Keratinocyte (primary cell): Measurements from ENCODE around the gene TMCC2. TPM values are rescaled to one million over a fixed set of nuclear protein-coding genes. Genes with fewer than 3 reads are reported as not detected.

Source experiments
- DNase-seq: peaks from one replicate; pipeline ENCODE4 v3.0.0-alpha.2; 2011; ENCODE audit warnings: low read depth, missing footprints, low spot score
- FAIRE-seq: peaks from 2 replicates; lab custom pipeline; 2011; peaks lifted over from hg19 to GRCh38; lab: Jason Lieb, UNC
- H2AFZ ChIP-seq: 2 replicates; pipeline ENCODE4 v1.6.0; 2012; ENCODE audit warnings: low read length, control low read depth, inconsistent platforms; ENCODE audit not compliant: control insufficient read depth
- H3K27ac ChIP-seq: 2 replicates; pipeline ENCODE4 v1.5.1; 2011; ENCODE audit warnings: low read length; ENCODE audit not compliant: control insufficient read depth, insufficient read depth
- H3K27me3 ChIP-seq: 3 replicates; pipeline ENCODE4 v1.6.0; 2011; ENCODE audit warnings: low read length; ENCODE audit not compliant: control insufficient read depth, insufficient read depth; ENCODE audit errors: extremely low read depth
- H3K36me3 ChIP-seq, 2 experiments: 2 replicates in 1 of 2; 3 replicates in 1 of 2; pipeline ENCODE4 v1.5.1; 2011; ENCODE audit warnings: low read length in 2 of 2, mild to moderate bottlenecking in 1 of 2; ENCODE audit not compliant: control insufficient read depth in 2 of 2, insufficient read depth in 2 of 2; ENCODE audit errors: extremely low read depth in 1 of 2
- H3K4me1 ChIP-seq: 3 replicates; pipeline ENCODE4 v1.5.1; 2011; ENCODE audit warnings: low read length; ENCODE audit not compliant: control insufficient read depth, insufficient read depth; ENCODE audit errors: extremely low read depth
- H3K4me2 ChIP-seq: 3 replicates; pipeline ENCODE4 v1.6.0; 2011; ENCODE audit warnings: low read depth, low read length; ENCODE audit not compliant: control insufficient read depth, insufficient read depth; ENCODE audit errors: extremely low read depth
- H3K4me3 ChIP-seq, 3 experiments: fragments of 200-600 bp in 1 of 3; sonication (generic) in 1 of 3; 2 replicates in 2 of 3; 3 replicates in 1 of 3; pipeline ENCODE4 v1.5.1; 2011 to 2016; ENCODE audit warnings: low read length in 3 of 3, mild to moderate bottlenecking in 3 of 3, control low read depth in 2 of 3, inconsistent platforms in 1 of 3, low read depth in 1 of 3, mixed read lengths in 1 of 3, mixed run types in 1 of 3, moderate library complexity in 1 of 3; ENCODE audit not compliant: control insufficient read depth in 2 of 3, insufficient read depth in 2 of 3; ENCODE audit errors: extremely low read depth in 1 of 3
- H3K79me2 ChIP-seq: 2 replicates; pipeline ENCODE4 v1.6.0; 2012; ENCODE audit warnings: low read length; ENCODE audit not compliant: control insufficient read depth, insufficient read depth
- H3K9ac ChIP-seq: 3 replicates; pipeline ENCODE4 v1.6.0; 2011; ENCODE audit warnings: low read length; ENCODE audit not compliant: control insufficient read depth, insufficient read depth; ENCODE audit errors: extremely low read depth
- H3K9me1 ChIP-seq: 3 replicates; pipeline ENCODE4 v1.6.0; 2011; ENCODE audit warnings: low read length; ENCODE audit not compliant: control insufficient read depth, insufficient read depth; ENCODE audit errors: extremely low read depth
- H3K9me3 ChIP-seq: 2 replicates; pipeline ENCODE4 v1.5.1; 2012; ENCODE audit warnings: low read depth, low read length; ENCODE audit not compliant: control insufficient read depth
- H4K20me1 ChIP-seq: 3 replicates; pipeline ENCODE4 v1.6.0; 2011; ENCODE audit warnings: low read length; ENCODE audit not compliant: control insufficient read depth, insufficient read depth; ENCODE audit errors: extremely low read depth
- EZH2 ChIP-seq: IDR thresholded peaks from one replicate; pipeline ENCODE4 v1.6.1; 2012; ENCODE audit warnings: inconsistent platforms, mild to moderate bottlenecking, low read length, moderate library complexity
- dilution Hi-C: fragments of 300-500 bp; cut with MboI; formaldehyde crosslinking; loops from one replicate; pipeline ENCODE4 v1.7.0; 2020; ENCODE audit warnings: low sequenced_read_pairs; ENCODE audit not compliant: extremely low pct_ligation_motif_present
- polyA plus RNA-seq, 5 experiments: library from polyadenylated mRNA; depleted of rRNA in 3 of 5; stranded (reverse) in 3 of 5; stranded (forward) in 1 of 5; unstranded in 1 of 5; fragments of >200 nt; gene quantifications; 1 replicate in 1 of 5; 2 replicates in 3 of 5; 3 replicates in 1 of 5; pipeline versions ENCODE4 v1.2.1 to v1.2.3, GENCODE V29; 2011 to 2012; ENCODE audit warnings: missing spikeins in 2 of 5, low read depth in 1 of 5, low replicate concordance in 1 of 5
- TF ChIP-seq, protein P1 (sequence below), 3 experiments: IDR thresholded peaks in 1 of 3; conservative IDR thresholded peaks in 1 of 3; optimal IDR thresholded peaks in 1 of 3; 2 replicates in 2 of 3; 3 replicates in 1 of 3; pipeline versions ENCODE3 to v1.5.1; 2011; ENCODE audit warnings: low read length in 3 of 3, mild to moderate bottlenecking in 3 of 3, moderate library complexity in 2 of 3, control low read depth in 1 of 3, inconsistent platforms in 1 of 3; ENCODE audit not compliant: insufficient read depth in 2 of 3; ENCODE audit errors: extremely low read depth in 1 of 3

The TMCC2 gene
- polyA plus RNA-seq, 1 donor (not counting 4 experiments of a cell fraction or from before 2014, with no cell fraction given): 0.60 TPM

- H3K9ac ChIP-seq: no peak overlapping the region
- dilution Hi-C loops: no loop called here
- H3K4me3 ChIP-seq: no peak overlapping the region
- no peak overlapping the region for H2AFZ ChIP-seq
- H3K4me2 ChIP-seq: no peak overlapping the region
- H3K27ac ChIP-seq: no peak overlapping the region
- no peaks in the 10 kb centered on the region for H3K9me3 ChIP-seq
- peaks cover 4% of the 10 kb centered on the region for H3K27me3 ChIP-seq
- peaks cover 12% of the 10 kb centered on the region for H3K4me1 ChIP-seq
- no peaks in the 10 kb centered on the region for H3K79me2 ChIP-seq
- no peaks in the 10 kb centered on the region for H3K36me3 ChIP-seq
- no peak for TF ChIP-seq EZH2
- TF ChIP-seq, protein P1, sequence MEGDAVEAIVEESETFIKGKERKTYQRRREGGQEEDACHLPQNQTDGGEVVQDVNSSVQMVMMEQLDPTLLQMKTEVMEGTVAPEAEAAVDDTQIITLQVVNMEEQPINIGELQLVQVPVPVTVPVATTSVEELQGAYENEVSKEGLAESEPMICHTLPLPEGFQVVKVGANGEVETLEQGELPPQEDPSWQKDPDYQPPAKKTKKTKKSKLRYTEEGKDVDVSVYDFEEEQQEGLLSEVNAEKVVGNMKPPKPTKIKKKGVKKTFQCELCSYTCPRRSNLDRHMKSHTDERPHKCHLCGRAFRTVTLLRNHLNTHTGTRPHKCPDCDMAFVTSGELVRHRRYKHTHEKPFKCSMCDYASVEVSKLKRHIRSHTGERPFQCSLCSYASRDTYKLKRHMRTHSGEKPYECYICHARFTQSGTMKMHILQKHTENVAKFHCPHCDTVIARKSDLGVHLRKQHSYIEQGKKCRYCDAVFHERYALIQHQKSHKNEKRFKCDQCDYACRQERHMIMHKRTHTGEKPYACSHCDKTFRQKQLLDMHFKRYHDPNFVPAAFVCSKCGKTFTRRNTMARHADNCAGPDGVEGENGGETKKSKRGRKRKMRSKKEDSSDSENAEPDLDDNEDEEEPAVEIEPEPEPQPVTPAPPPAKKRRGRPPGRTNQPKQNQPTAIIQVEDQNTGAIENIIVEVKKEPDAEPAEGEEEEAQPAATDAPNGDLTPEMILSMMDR (optimal IDR thresholded peaks at IDR 0.05 in 1 of 3, IDR thresholded peaks at IDR 0.05 in 1 of 3, conservative IDR thresholded peaks at IDR 0.05 in 1 of 3; ENCODE audit: extremely low read depth in 1 of 3, insufficient read depth in 2 of 3, low read length in 3 of 3): no peak
- H3K9me1 ChIP-seq: no peaks in the 10 kb centered on the region
- FAIRE-seq (no peak), DNase-seq (no peak)
- no peaks in the 10 kb centered on the region for H4K20me1 ChIP-seq
Observed at GRCh38 chr1:205267306-205267902, 39.7 kb downstream of the TMCC2 start.

GRCh38 chr1:205268846-205269680 lies 41.3 kb downstream of the TMCC2 start:
- H3K79me2 ChIP-seq: no peaks in the 10 kb centered on the region
- no peaks in the 10 kb centered on the region for H3K36me3 ChIP-seq
- H3K4me3 ChIP-seq: no peak overlapping the region
- peaks cover 4% of the 10 kb centered on the region for H3K27me3 ChIP-seq
- H3K9ac ChIP-seq: no peak overlapping the region
- FAIRE-seq (no peak), DNase-seq (no peak)
- H3K4me1 ChIP-seq: peaks cover 10% of the 10 kb centered on the region
- no peaks in the 10 kb centered on the region for H3K9me3 ChIP-seq
- no peak overlapping the region for H3K27ac ChIP-seq
- H3K4me2 ChIP-seq: no peak overlapping the region
- TF ChIP-seq, protein P1 (optimal IDR thresholded peaks at IDR 0.05 in 1 of 3, IDR thresholded peaks at IDR 0.05 in 1 of 3, conservative IDR thresholded peaks at IDR 0.05 in 1 of 3; ENCODE audit: extremely low read depth in 1 of 3, insufficient read depth in 2 of 3, low read length in 3 of 3): no peak
- no peak for TF ChIP-seq EZH2
- H4K20me1 ChIP-seq: no peaks in the 10 kb centered on the region
- dilution Hi-C loops: no loop called here
- no peaks in the 10 kb centered on the region for H3K9me1 ChIP-seq
- H2AFZ ChIP-seq: no peak overlapping the region
